Pancreas (tissue), 10 donors: ENCODE results near the gene RBFOX1. TPM values are rescaled to one million over a fixed set of nuclear protein-coding genes. Genes with fewer than 3 reads are reported as not detected.

Source experiments
- ATAC-seq, 4 donors: fragments of 200-7000 bp; cut with Tn5 transposase; one replicate each; pipeline versions ENCODE4 v1.8.0 to v1.9.1; 2020; ENCODE audit warnings: mild to moderate bottlenecking in 4 of 4, moderate library complexity in 4 of 4
- DNase-seq, 6 donors: peaks; one replicate each; pipeline ENCODE4 v3.0.0-alpha.2; 2020
- FAIRE-seq: peaks from 2 replicates; lab custom pipeline; 2012; peaks lifted over from hg19 to GRCh38; lab: Jason Lieb, UNC
- H3K27ac ChIP-seq, 4 donors: fragments of 200-600 bp; sonication (generic); 1 replicate in 3 of 4; 2 replicates in 1 of 4; pipeline versions ENCODE4 v1.5.0 to v1.8.0; 2020
- H3K27me3 ChIP-seq, 4 donors: fragments of 200-600 bp; one replicate each; pipeline ENCODE4 v1.8.0; 2021
- H3K36me3 ChIP-seq, 3 donors: fragments of 200-600 bp; sonication (generic) in 1 of 3; one replicate each; pipeline versions ENCODE4 v1.5.0 to v1.8.0; 2020 to 2021
- H3K4me1 ChIP-seq, 3 donors: fragments of 200-600 bp; one replicate each; pipeline ENCODE4 v1.8.0; 2021
- H3K4me3 ChIP-seq, 4 donors: fragments of 200-600 bp; sonication (generic) in 2 of 4; one replicate each; pipeline versions ENCODE4 v1.5.0 to v1.8.0; 2020 to 2021
- H3K9me3 ChIP-seq, 4 donors: fragments of 200-600 bp; one replicate each; pipeline ENCODE4 v1.8.0; 2021
- CTCF ChIP-seq, 4 donors: fragments of 200-600 bp; sonication (generic) in 3 of 4; IDR thresholded peaks; one replicate each; pipeline versions ENCODE4 v1.5.0 to v1.8.0; 2021; ENCODE audit warnings: antibody characterized with exemption in 4 of 4
- WGBS, 2 donors: extraction: QIAGEN DNeasy Blood & Tissue Kit; methylation state at CpG; one replicate each; pipeline ENCODE4 v1.1.7; 2013; 5-methylcytosine and 5-hydroxymethylcytosine counted together
- intact Hi-C, 3 donors: fragments of 100-400 bp; cut with DNase I; formaldehyde crosslinking; loops; one replicate each; pipeline versions ENCODE4 v1.11.1 to v1.14.2; 2022
- polyA plus RNA-seq, 2 donors: library from polyadenylated mRNA; stranded (reverse); fragments of 200-250 nt; gene quantifications; one replicate each; pipeline ENCODE4 v1.2.3, GENCODE V29; 2013
- total RNA-seq, 6 donors: library from RNA; stranded (reverse); fragmentation: NEBNext Ultra II Directional in 4 of 6; extraction: Animal tissue kit (Norgen Biotek cat#: 25700) in 4 of 6; gene quantifications; one replicate each; pipeline versions ENCODE4 v1.2.1 to v1.2.4, GENCODE V29; 2021 to 2023
- donor health status: healthy with polysubstance abuse.
- donor health status: DM: no; HTN: no; CAD: no; lungs with moderate emphysema.
- donor health status: DM: no; HTN: no; CAD: no.
- donor health status: control.
- donor health status: control.
- donor health status: Bipolar disorder and iron deficiency.
- donor health status: DM: yes; HTN: yes; CAD: no.
- donor health status: DM: no; HTN: no; CAD: no.
- donor health status: DM: no; HTN: no; CAD: no.
- donor health status: DM: yes; HTN: yes; CAD: no.

RBFOX1 gene
- total and polyA plus RNA-seq, 8 donors, result 0.12 to 0.28 (median 0.15) TPM; not detected in 3

- H3K27me3 ChIP-seq, result no peaks in the 10 kb centered on the region
- FAIRE-seq (no peak), ATAC-seq (no peak), DNase-seq (no peak)
- H3K9me3 ChIP-seq, result no peaks in the 10 kb centered on the region
- no peak overlapping the region for H3K27ac ChIP-seq
- no peak for TF ChIP-seq CTCF (IDR thresholded peaks at IDR 0.05)
- WGBS, 2 donors, result 59 to 71% methylated on average over 14 of the region's 14 CpGs
- no peak overlapping the region for H3K4me3 ChIP-seq
- intact Hi-C loops, result no loop called here
- no peaks in the 10 kb centered on the region for H3K36me3 ChIP-seq
- no peaks in the 10 kb centered on the region for H3K4me1 ChIP-seq
Observed at GRCh38 chr16:7624871-7625766, 292.5 kb downstream of the RBFOX1 start.

GRCh38 chr16:7628981-7629380 is 296.3 kb downstream of the RBFOX1 start:
- Histone ChIP-seq H3K4me3 (no peak overlapping the region), H3K27ac (no peak overlapping the region), H3K9me3 (no peaks in the 10 kb centered on the region), H3K27me3 (no peaks in the 10 kb centered on the region), H3K4me1 (peaks cover 0 to 2% (median 0%) of the 10 kb centered on the region in 3 donors), H3K36me3 (no peaks in the 10 kb centered on the region)
- FAIRE-seq, result no peak
- 49 to 62% methylated on average over 6 of the region's 6 CpGs for WGBS, 2 donors
- no peak for DNase-seq
- TF ChIP-seq CTCF (IDR thresholded peaks at IDR 0.05), result no peak
- intact Hi-C loops, result no loop called here
- ATAC-seq, result no peak

- ATAC-seq (no peak), DNase-seq (no peak), FAIRE-seq (no peak)
- no peaks in the 10 kb centered on the region for H3K36me3 ChIP-seq
- TF ChIP-seq CTCF (IDR thresholded peaks at IDR 0.05), result no peak
- intact Hi-C loops, result no loop called here
- H3K9me3 ChIP-seq, result no peaks in the 10 kb centered on the region
- peaks cover 0 to 2% (median 0%) of the 10 kb centered on the region in 3 donors for H3K4me1 ChIP-seq
- WGBS, 2 donors, result 77 to 82% methylated on average over 5 of the region's 5 CpGs
- H3K4me3 ChIP-seq, result no peak overlapping the region
- no peaks in the 10 kb centered on the region for H3K27me3 ChIP-seq
- no peak overlapping the region for H3K27ac ChIP-seq
Observed at GRCh38 chr16:7629571-7629970, 296.9 kb downstream of the RBFOX1 start.

GRCh38 chr16:7637446-7637845 is 304.8 kb downstream of the RBFOX1 start:
- FAIRE-seq (no peak), ATAC-seq (no peak), DNase-seq (no peak)
- TF ChIP-seq CTCF (IDR thresholded peaks at IDR 0.05), result no peak
- H3K4me1 ChIP-seq, result peaks cover 0 to 2% (median 0%) of the 10 kb centered on the region in 3 donors
- H3K36me3 ChIP-seq, result no peaks in the 10 kb centered on the region
- no peaks in the 10 kb centered on the region for H3K27me3 ChIP-seq
- H3K9me3 ChIP-seq, result no peaks in the 10 kb centered on the region
- WGBS, 2 donors, result 66 to 84% methylated on average over 4 of the region's 4 CpGs
- no peak overlapping the region for H3K27ac ChIP-seq
- no peak overlapping the region for H3K4me3 ChIP-seq
- intact Hi-C loops, result no loop called here

- WGBS, 2 donors, result 66 to 78% methylated on average over 5 of the region's 5 CpGs
- Histone ChIP-seq H3K4me1 (peaks cover 0 to 1% (median 0%) of the 10 kb centered on the region in 3 donors), H3K27ac (no peak overlapping the region), H3K9me3 (no peaks in the 10 kb centered on the region), H3K27me3 (no peaks in the 10 kb centered on the region), H3K36me3 (no peaks in the 10 kb centered on the region), H3K4me3 (no peak overlapping the region)
- ATAC-seq, result no peak
- intact Hi-C loops, result no loop called here
- TF ChIP-seq CTCF (IDR thresholded peaks at IDR 0.05), result no peak
- FAIRE-seq, result no peak
- no peak for DNase-seq
Observed at GRCh38 chr16:7638306-7638705, 305.7 kb downstream of the RBFOX1 start.
